ENCODE measurements around the gene ADGRB3.
A peak's percentile ranks its signal among the peaks of the same experiment; 100 is the strongest.

The ADGRB3 gene

DNA sequence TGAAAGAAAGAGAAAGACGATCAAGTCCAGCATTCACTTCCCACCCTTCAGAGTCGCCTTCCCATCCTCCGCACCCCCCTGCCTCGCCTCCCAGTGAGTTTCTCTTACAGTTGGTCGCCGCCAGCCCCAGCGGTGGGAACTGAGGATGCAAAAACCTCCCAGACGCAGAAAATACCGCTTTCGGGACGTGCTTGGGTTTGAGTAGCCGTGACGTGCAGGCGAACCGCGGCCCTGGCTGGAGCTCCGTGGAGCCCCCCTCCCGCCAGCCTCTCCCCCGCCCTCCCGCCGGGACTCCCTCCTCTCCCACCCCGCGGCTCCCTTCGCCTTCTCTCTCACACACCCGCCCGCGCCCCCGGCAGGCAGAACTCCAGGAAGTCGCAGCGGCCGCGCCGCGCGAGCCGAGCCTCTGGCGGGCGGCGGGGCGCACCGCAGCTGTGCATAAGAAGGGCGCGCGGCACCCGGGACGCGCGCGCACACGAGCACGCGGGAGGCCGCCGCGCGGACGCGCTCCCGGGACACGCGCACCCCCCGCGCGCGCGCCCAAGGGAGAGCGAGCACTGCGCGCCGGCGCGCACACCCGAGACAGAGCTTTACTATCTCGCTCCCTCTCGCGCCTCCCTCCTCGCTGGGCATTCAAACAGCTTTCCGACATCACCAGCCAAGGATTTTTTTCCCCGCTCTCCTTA, at the start of gene ADGRB3:
Gene ADGRB3, plus strand, starts transcription at position 557 of the 686 bp plus-strand sequence. CDS start 3,394 bp downstream, outside the sequence.
- peak; percentile 77 to 87 for DNase-seq (ENCODE audit: low read depth in 1 of 2, low spot score in 1 of 2)
- no peak for TF ChIP-seq JUND (IDR thresholded peaks at IDR 0.05; ENCODE audit: low read depth)
- in situ Hi-C loops (cut with HindIII; ENCODE audit: low pct_unique_long_range_greater_than_20kb, low sequenced_read_pairs) = no loop called here

- in situ Hi-C loops (cut with HindIII; ENCODE audit: low pct_unique_long_range_greater_than_20kb, low sequenced_read_pairs) = no loop called here
- TF ChIP-seq JUND (IDR thresholded peaks at IDR 0.05; ENCODE audit: low read depth) = no peak
- DNase-seq (ENCODE audit: low read depth in 1 of 2, low spot score in 1 of 2) = no peak
Measured at GRCh38 chr6:68593558-68593957, 41.5 kb upstream of the ADGRB3 start.

- DNase-seq (ENCODE audit: low read depth in 1 of 2, low spot score in 1 of 2) = no peak
- in situ Hi-C loops (cut with HindIII; ENCODE audit: low pct_unique_long_range_greater_than_20kb, low sequenced_read_pairs) = no loop called here
- no peak for TF ChIP-seq JUND (IDR thresholded peaks at IDR 0.05; ENCODE audit: low read depth)
Measured at GRCh38 chr6:68597642-68598041, 37.4 kb upstream of the ADGRB3 start.

GRCh38 chr6:68615938-68616337, 19.1 kb upstream of the ADGRB3 start:
- in situ Hi-C loops (cut with HindIII; ENCODE audit: low pct_unique_long_range_greater_than_20kb, low sequenced_read_pairs) = no loop called here
- no peak for DNase-seq (ENCODE audit: low read depth in 1 of 2, low spot score in 1 of 2)
- TF ChIP-seq JUND (IDR thresholded peaks at IDR 0.05; ENCODE audit: low read depth) = no peak

DNA sequence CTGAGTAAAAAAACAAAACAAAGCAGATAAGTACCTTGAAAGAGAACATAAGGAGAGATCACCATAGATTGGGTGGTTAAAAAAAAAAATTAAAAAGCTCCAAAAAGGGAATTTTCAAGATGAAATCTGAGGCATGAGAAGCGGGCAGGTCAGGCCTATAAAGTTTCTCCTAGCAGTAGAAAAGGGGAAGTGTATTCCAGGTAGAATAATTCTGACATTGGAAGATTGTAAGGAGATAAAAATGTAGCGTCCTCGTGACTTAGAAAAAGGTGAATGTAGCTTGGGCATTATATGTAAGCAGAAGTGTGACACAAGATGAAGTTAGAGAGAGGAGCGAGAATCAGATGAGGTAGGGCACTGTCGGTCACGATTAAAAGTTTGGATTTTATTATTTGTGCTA, 9.1 kb upstream of the ADGRB3 start:
- no peak for DNase-seq (ENCODE audit: low read depth in 1 of 2, low spot score in 1 of 2)
- TF ChIP-seq JUND (IDR thresholded peaks at IDR 0.05; ENCODE audit: low read depth) = no peak
- in situ Hi-C loops (cut with HindIII; ENCODE audit: low pct_unique_long_range_greater_than_20kb, low sequenced_read_pairs) = no loop called here

DNA sequence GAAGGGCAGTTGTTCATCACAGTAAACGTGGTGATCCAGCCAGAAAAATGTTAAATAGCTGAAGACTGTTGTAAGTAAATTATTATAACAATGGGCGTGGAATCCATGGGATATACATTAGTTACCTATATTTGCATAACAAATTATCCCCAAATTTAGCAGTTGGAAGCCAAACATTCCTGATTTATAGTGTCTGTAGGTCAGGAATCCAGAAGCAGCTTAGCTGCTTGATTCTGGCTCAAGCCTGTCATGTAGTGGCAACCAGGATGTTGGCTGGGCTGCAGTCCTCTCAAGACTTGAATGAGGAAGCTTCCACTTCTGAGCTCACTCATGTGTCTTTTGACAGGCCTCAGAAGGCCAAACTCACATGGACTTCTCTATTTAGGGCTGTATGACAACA, 6.9 kb upstream of the ADGRB3 start:
- no peak for TF ChIP-seq JUND (IDR thresholded peaks at IDR 0.05; ENCODE audit: low read depth)
- in situ Hi-C loops (cut with HindIII; ENCODE audit: low pct_unique_long_range_greater_than_20kb, low sequenced_read_pairs) = no loop called here
- DNase-seq (ENCODE audit: low read depth in 1 of 2, low spot score in 1 of 2) = no peak

- TF ChIP-seq JUND (IDR thresholded peaks at IDR 0.05; ENCODE audit: low read depth) = no peak
- in situ Hi-C loops (cut with HindIII; ENCODE audit: low pct_unique_long_range_greater_than_20kb, low sequenced_read_pairs) = no loop called here
- DNase-seq (ENCODE audit: low read depth in 1 of 2, low spot score in 1 of 2) = no peak
Measured at GRCh38 chr6:68632734-68633133, 2.3 kb upstream of the ADGRB3 start.

- TF ChIP-seq JUND (IDR thresholded peaks at IDR 0.05; ENCODE audit: low read depth) = no peak
- DNase-seq (ENCODE audit: low read depth in 1 of 2, low spot score in 1 of 2) = no peak
- in situ Hi-C loops (cut with HindIII; ENCODE audit: low pct_unique_long_range_greater_than_20kb, low sequenced_read_pairs) = no loop called here
Measured at GRCh38 chr6:68633281-68633971, 1.7 kb upstream of the ADGRB3 start.

DNA sequence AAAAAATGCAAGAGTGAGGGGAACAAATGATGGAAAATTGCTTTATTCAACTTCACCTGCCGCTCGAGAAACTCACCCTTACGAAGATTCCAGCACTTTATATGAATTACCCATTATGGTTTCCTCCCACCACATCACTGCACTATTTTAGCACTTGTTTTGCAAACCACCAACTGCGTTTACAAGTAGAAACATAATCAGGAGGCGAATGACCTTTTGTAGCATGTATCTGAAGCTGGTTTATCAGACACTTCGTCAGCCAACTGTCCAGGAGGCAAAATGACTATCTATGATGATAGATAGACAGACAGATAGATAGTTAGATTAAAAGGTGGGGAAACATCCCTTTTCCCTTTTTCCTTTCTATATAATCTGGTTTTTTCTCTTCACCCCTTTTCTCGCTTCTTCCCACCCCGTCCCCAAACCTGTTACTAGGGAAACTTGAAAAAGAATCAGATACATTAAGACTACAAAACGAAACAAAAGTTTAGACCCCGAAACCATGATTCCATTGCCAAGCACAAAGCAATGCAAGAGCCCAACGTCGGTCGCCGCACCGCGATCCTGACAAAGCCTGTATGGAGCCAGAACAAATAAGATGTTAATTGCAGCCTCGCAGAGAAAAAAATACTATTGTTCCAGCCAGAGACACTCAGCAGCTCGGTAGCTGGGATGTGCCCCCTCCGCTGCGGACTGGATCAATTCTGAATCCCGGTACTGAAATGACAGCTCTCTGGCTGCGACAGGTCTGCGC, 933 bp upstream of the ADGRB3 start:
- DNase-seq (ENCODE audit: low read depth in 1 of 2, low spot score in 1 of 2) = no peak
- in situ Hi-C loops (cut with HindIII; ENCODE audit: low pct_unique_long_range_greater_than_20kb, low sequenced_read_pairs) = no loop called here

DNA sequence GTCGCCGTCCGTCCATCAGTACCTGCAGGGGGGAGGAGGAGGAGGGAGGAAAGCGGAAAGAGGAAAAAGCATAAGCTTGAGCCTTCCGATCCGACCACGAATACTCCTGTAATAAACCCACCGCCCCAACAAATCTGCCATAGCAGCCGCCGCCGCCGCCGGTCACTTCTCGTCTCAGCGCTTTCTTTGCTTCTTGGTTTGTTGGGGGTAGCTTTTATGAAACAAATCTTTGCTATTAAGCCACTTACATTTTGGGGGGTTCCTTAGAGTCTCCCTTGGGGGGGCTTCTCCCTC, 277 bp downstream of the ADGRB3 start:
- DNase-seq (ENCODE audit: low read depth in 1 of 2, low spot score in 1 of 2) = no peak
- no peak for TF ChIP-seq JUND (IDR thresholded peaks at IDR 0.05; ENCODE audit: low read depth)
- in situ Hi-C loops (cut with HindIII; ENCODE audit: low pct_unique_long_range_greater_than_20kb, low sequenced_read_pairs) = no loop called here

More for the DNA sequence above, 933 bp upstream of the ADGRB3 start:
- no peak for TF ChIP-seq JUND (IDR thresholded peaks at IDR 0.05; ENCODE audit: low read depth)

DNA sequence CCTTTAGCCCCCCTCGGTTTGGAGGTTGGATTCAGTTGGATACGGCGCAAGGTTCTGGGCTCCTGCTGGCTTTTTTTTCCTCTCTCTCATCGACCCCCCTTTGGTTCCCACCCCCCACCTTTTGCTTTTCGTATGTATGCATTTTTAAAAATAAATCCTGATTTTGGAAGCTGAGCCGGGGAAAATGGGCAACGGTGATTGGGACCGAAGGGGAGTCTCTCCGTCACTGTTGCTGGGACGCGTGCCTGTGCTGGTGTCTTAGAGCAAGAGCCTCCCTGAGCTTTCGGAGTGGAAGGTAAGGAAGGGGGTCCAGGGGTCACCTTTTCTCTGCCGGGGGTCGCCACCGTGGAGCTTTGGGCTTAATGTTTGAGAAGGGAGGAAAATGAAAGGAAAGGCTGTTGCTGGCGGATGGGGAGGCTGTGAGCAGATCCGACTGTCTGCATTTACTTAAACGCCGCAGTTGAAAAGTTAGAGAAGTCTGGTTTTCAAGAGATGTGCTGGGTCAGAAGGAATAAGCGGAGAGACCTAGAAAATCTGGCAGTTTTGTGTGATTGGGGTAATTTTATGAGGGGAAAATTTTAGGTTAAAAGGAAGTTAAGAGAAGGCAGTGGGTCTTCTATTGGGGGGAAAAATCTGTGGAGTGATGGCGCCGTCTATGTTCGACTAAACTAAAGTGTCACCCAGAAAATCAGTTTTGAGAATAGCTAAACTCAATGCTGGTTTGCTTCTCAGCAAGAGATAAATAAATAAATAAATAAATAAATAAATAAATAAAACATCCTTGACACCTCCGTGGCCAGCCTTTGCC, 828 bp downstream of the ADGRB3 start:
- in situ Hi-C loops (cut with HindIII; ENCODE audit: low pct_unique_long_range_greater_than_20kb, low sequenced_read_pairs) = no loop called here
- no peak for DNase-seq (ENCODE audit: low read depth in 1 of 2, low spot score in 1 of 2)
- no peak for TF ChIP-seq JUND (IDR thresholded peaks at IDR 0.05; ENCODE audit: low read depth)

DNA sequence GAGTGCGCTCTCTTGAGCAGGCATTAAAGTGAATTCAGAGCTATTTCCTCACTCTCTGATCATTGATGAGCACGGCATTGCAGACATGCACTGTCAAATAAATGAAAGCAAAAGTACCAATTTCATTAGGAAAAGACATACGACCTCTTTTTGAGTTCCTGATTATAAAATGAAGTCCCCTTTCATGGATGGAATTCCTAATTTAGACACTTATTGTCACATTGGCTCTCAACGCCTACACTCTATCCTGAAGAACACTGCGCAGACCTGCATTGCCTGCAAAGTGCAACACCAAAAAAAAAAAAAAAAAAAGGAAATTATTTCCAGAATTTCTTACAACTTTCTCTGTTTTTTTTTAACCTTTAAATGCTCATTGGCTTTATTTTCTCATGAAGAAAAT, 1.6 kb downstream of the ADGRB3 start:
- no peak for DNase-seq (ENCODE audit: low read depth in 1 of 2, low spot score in 1 of 2)
- no peak for TF ChIP-seq JUND (IDR thresholded peaks at IDR 0.05; ENCODE audit: low read depth)
- in situ Hi-C loops (cut with HindIII; ENCODE audit: low pct_unique_long_range_greater_than_20kb, low sequenced_read_pairs) = no loop called here
